ENCODE results near the gene MYOM3.
A peak's percentile ranks its signal among the peaks of the same experiment; 100 is the strongest.

MYOM3 gene

GRCh38 chr1:24100945-24101737, 10.8 kb downstream of the MYOM3 start:
- H3K27ac ChIP-seq (ENCODE audit: low read depth, low read length) = no peak overlapping the region
- peaks cover 2% of the 10 kb centered on the region for H3K9me3 ChIP-seq (ENCODE audit: insufficient read depth, low read depth, low read length)
- no peak overlapping the region for H2AFZ ChIP-seq (ENCODE audit: insufficient read depth, low read length, poor library complexity)
- H2AK5ac ChIP-seq (ENCODE audit: low read length) = no peak overlapping the region
- H3K18ac ChIP-seq (ENCODE audit: low read length) = no peak overlapping the region
- H3K27me3 ChIP-seq (ENCODE audit: insufficient read depth, low read length) = no peaks in the 10 kb centered on the region
- H3K4me2 ChIP-seq (ENCODE audit: low read length) = no peak overlapping the region
- no peaks in the 10 kb centered on the region for H3K4me1 ChIP-seq (ENCODE audit: control insufficient read depth in 1 of 2, insufficient read depth in 2 of 2, low read length in 2 of 2)
- H3K36me3 ChIP-seq (ENCODE audit: control insufficient read depth in 1 of 2, insufficient read depth in 2 of 2, low read length in 2 of 2) = no peaks in the 10 kb centered on the region
- H3K4ac ChIP-seq (ENCODE audit: low read depth, low read length) = no peak overlapping the region
- no peak overlapping the region for H3K9ac ChIP-seq (ENCODE audit: low read length)
- no peak overlapping the region for H3K4me3 ChIP-seq (ENCODE audit: low read depth, low read length)
- H3K79me1 ChIP-seq (ENCODE audit: low read length) = no peaks in the 10 kb centered on the region
- no peaks in the 10 kb centered on the region for H3K79me2 ChIP-seq (ENCODE audit: control insufficient read depth, insufficient read depth, low read length, poor library complexity)
- WGBS (ENCODE audit: extremely low coverage, insufficient coverage, insufficient read length) = no CpG with 5 or more reads among the region's 13 CpGs
- no peak overlapping the region for H4K91ac ChIP-seq (ENCODE audit: low read depth, low read length)
- no peak overlapping the region for H2BK5ac ChIP-seq (ENCODE audit: low read depth, low read length, poor library complexity)
- DNase-seq = no peak
- H4K12ac ChIP-seq (ENCODE audit: low read depth, low read length) = no peak overlapping the region
- H2BK120ac ChIP-seq (ENCODE audit: insufficient read depth, low read length, poor library complexity) = no peak overlapping the region
- H2BK12ac ChIP-seq (ENCODE audit: low read length) = no peak overlapping the region
- no peak overlapping the region for H4K8ac ChIP-seq (ENCODE audit: low read depth, low read length)
- H3K23ac ChIP-seq (ENCODE audit: low read length) = no peak overlapping the region
- no peak overlapping the region for H3K14ac ChIP-seq (ENCODE audit: low read length)

GRCh38 chr1:24098943-24099638, 12.8 kb downstream of the MYOM3 start:
- Histone ChIP-seq H3K9me3 (ENCODE audit: insufficient read depth, low read depth, low read length) (peaks cover 2% of the 10 kb centered on the region), H3K79me2 (ENCODE audit: control insufficient read depth, insufficient read depth, low read length, poor library complexity) (no peaks in the 10 kb centered on the region), H2BK12ac (ENCODE audit: low read length) (no peak overlapping the region), H3K4me1 (ENCODE audit: control insufficient read depth in 1 of 2, insufficient read depth in 2 of 2, low read length in 2 of 2) (no peaks in the 10 kb centered on the region), H2AK5ac (ENCODE audit: low read length) (no peak overlapping the region), H2AFZ (ENCODE audit: insufficient read depth, low read length, poor library complexity) (no peak overlapping the region), H3K18ac (ENCODE audit: low read length) (no peak overlapping the region), H4K12ac (ENCODE audit: low read depth, low read length) (no peak overlapping the region), H3K27ac (ENCODE audit: low read depth, low read length) (no peak overlapping the region), H3K27me3 (ENCODE audit: insufficient read depth, low read length) (no peaks in the 10 kb centered on the region), H3K14ac (ENCODE audit: low read length) (no peak overlapping the region), H4K91ac (ENCODE audit: low read depth, low read length) (no peak overlapping the region), H2BK5ac (ENCODE audit: low read depth, low read length, poor library complexity) (no peak overlapping the region), H3K4me3 (ENCODE audit: low read depth, low read length) (no peak overlapping the region), H3K4ac (ENCODE audit: low read depth, low read length) (no peak overlapping the region), H4K8ac (ENCODE audit: low read depth, low read length) (no peak overlapping the region), H3K9ac (ENCODE audit: low read length) (peak overlapping the region; percentile 9), H3K36me3 (ENCODE audit: control insufficient read depth in 1 of 2, insufficient read depth in 2 of 2, low read length in 2 of 2) (no peaks in the 10 kb centered on the region), H3K79me1 (ENCODE audit: low read length) (no peaks in the 10 kb centered on the region), H3K23ac (ENCODE audit: low read length) (no peak overlapping the region), H3K4me2 (ENCODE audit: low read length) (no peak overlapping the region), H2BK120ac (ENCODE audit: insufficient read depth, low read length, poor library complexity) (no peak overlapping the region)
- no CpG with 5 or more reads among the region's 12 CpGs for WGBS (ENCODE audit: extremely low coverage, insufficient coverage, insufficient read length)
- DNase-seq = no peak

GRCh38 chr1:24098102-24098501, 13.8 kb downstream of the MYOM3 start:
- Histone ChIP-seq H3K79me2 (ENCODE audit: control insufficient read depth, insufficient read depth, low read length, poor library complexity) (no peaks in the 10 kb centered on the region), H3K4me1 (ENCODE audit: control insufficient read depth in 1 of 2, insufficient read depth in 2 of 2, low read length in 2 of 2) (no peaks in the 10 kb centered on the region), H2BK5ac (ENCODE audit: low read depth, low read length, poor library complexity) (no peak overlapping the region), H3K9ac (ENCODE audit: low read length) (no peak overlapping the region), H4K91ac (ENCODE audit: low read depth, low read length) (no peak overlapping the region), H4K12ac (ENCODE audit: low read depth, low read length) (no peak overlapping the region), H3K36me3 (ENCODE audit: control insufficient read depth in 1 of 2, insufficient read depth in 2 of 2, low read length in 2 of 2) (no peaks in the 10 kb centered on the region), H3K9me3 (ENCODE audit: insufficient read depth, low read depth, low read length) (peaks cover 2% of the 10 kb centered on the region), H3K23ac (ENCODE audit: low read length) (no peak overlapping the region), H3K4me3 (ENCODE audit: low read depth, low read length) (no peak overlapping the region), H3K18ac (ENCODE audit: low read length) (no peak overlapping the region), H4K8ac (ENCODE audit: low read depth, low read length) (no peak overlapping the region), H2BK120ac (ENCODE audit: insufficient read depth, low read length, poor library complexity) (no peak overlapping the region), H2AK5ac (ENCODE audit: low read length) (no peak overlapping the region), H3K4ac (ENCODE audit: low read depth, low read length) (no peak overlapping the region), H3K79me1 (ENCODE audit: low read length) (no peaks in the 10 kb centered on the region), H2BK12ac (ENCODE audit: low read length) (no peak overlapping the region), H3K4me2 (ENCODE audit: low read length) (no peak overlapping the region), H2AFZ (ENCODE audit: insufficient read depth, low read length, poor library complexity) (no peak overlapping the region), H3K27me3 (ENCODE audit: insufficient read depth, low read length) (no peaks in the 10 kb centered on the region), H3K14ac (ENCODE audit: low read length) (no peak overlapping the region), H3K27ac (ENCODE audit: low read depth, low read length) (no peak overlapping the region)
- no CpG with 5 or more reads among the region's 5 CpGs for WGBS (ENCODE audit: extremely low coverage, insufficient coverage, insufficient read length)
- no peak for DNase-seq

GRCh38 chr1:24097663-24098062, 14.3 kb downstream of the MYOM3 start:
- no peak overlapping the region for H3K27ac ChIP-seq (ENCODE audit: low read depth, low read length)
- no peak overlapping the region for H2BK5ac ChIP-seq (ENCODE audit: low read depth, low read length, poor library complexity)
- no peaks in the 10 kb centered on the region for H3K4me1 ChIP-seq (ENCODE audit: control insufficient read depth in 1 of 2, insufficient read depth in 2 of 2, low read length in 2 of 2)
- DNase-seq = no peak
- H2BK12ac ChIP-seq (ENCODE audit: low read length) = no peak overlapping the region
- H3K9ac ChIP-seq (ENCODE audit: low read length) = no peak overlapping the region
- no peak overlapping the region for H3K4ac ChIP-seq (ENCODE audit: low read depth, low read length)
- no peak overlapping the region for H3K18ac ChIP-seq (ENCODE audit: low read length)
- no peaks in the 10 kb centered on the region for H3K27me3 ChIP-seq (ENCODE audit: insufficient read depth, low read length)
- no peak overlapping the region for H3K4me3 ChIP-seq (ENCODE audit: low read depth, low read length)
- H3K9me3 ChIP-seq (ENCODE audit: insufficient read depth, low read depth, low read length) = peaks cover 2% of the 10 kb centered on the region
- no peak overlapping the region for H4K91ac ChIP-seq (ENCODE audit: low read depth, low read length)
- no peaks in the 10 kb centered on the region for H3K79me1 ChIP-seq (ENCODE audit: low read length)
- H3K23ac ChIP-seq (ENCODE audit: low read length) = no peak overlapping the region
- no peak overlapping the region for H4K12ac ChIP-seq (ENCODE audit: low read depth, low read length)
- no peaks in the 10 kb centered on the region for H3K79me2 ChIP-seq (ENCODE audit: control insufficient read depth, insufficient read depth, low read length, poor library complexity)
- no peak overlapping the region for H2AFZ ChIP-seq (ENCODE audit: insufficient read depth, low read length, poor library complexity)
- no peak overlapping the region for H3K4me2 ChIP-seq (ENCODE audit: low read length)
- H4K8ac ChIP-seq (ENCODE audit: low read depth, low read length) = no peak overlapping the region
- no peak overlapping the region for H3K14ac ChIP-seq (ENCODE audit: low read length)
- H3K36me3 ChIP-seq (ENCODE audit: control insufficient read depth in 1 of 2, insufficient read depth in 2 of 2, low read length in 2 of 2) = no peaks in the 10 kb centered on the region
- WGBS (ENCODE audit: extremely low coverage, insufficient coverage, insufficient read length) = no CpG with 5 or more reads among the region's 11 CpGs
- H2BK120ac ChIP-seq (ENCODE audit: insufficient read depth, low read length, poor library complexity) = no peak overlapping the region
- no peak overlapping the region for H2AK5ac ChIP-seq (ENCODE audit: low read length)
